SK-N-SH (cell line): ENCODE data around the gene SHD. TPM values are rescaled to one million over a fixed set of nuclear protein-coding genes. Genes with fewer than 3 reads are reported as not detected.

Experiments
- CTCF ChIA-PET: fragments of 300-600, 350-600 bp; formaldehyde crosslinking; extraction: SDS; loops from one replicate; lab custom pipeline; 2021; lab: Yijun Ruan, JAX
- POLR2A ChIA-PET: fragments of 350-600 bp; sonication (Branson Sonifier 250); formaldehyde crosslinking; extraction: SDS; loops from one replicate; lab custom pipeline; 2020; ENCODE audit warnings: antibody characterized with exemption, inconsistent platforms; lab: Yijun Ruan, JAX
- DNase-seq: peaks from one replicate; pipeline ENCODE4 v3.0.0; 2012
- H2AFZ ChIP-seq: fragments of 200-600 bp; sonication (generic); 2 replicates; pipeline ENCODE4 v1.8.1; 2016; ENCODE audit warnings: antibody characterized with exemption, mild to moderate bottlenecking, low read depth
- H3F3A ChIP-seq: fragments of 200-600 bp; sonication (generic); replicated peaks from 2 replicates; pipeline ENCODE3; 2016; ENCODE audit warnings: antibody characterized with exemption, mild to moderate bottlenecking; ENCODE audit not compliant: insufficient read depth
- H3K27ac ChIP-seq, 2 experiments: fragments of 200-500 bp in 1 of 2; fragments of 200-600 bp in 1 of 2; sonication (Bioruptor generic) in 1 of 2; sonication (generic), shearing (Covaris generic) in 1 of 2; 2 replicates each; pipeline versions ENCODE4 v1.5.1 to v1.6.1; 2014 to 2016; ENCODE audit warnings: low read depth in 2 of 2, inconsistent platforms in 1 of 2, low read length in 1 of 2, mild to moderate bottlenecking in 1 of 2, mixed read lengths in 1 of 2
- H3K27me3 ChIP-seq: fragments of 200-600 bp; sonication (generic), shearing (Covaris generic); 2 replicates; pipeline ENCODE4 v1.6.1; 2016; ENCODE audit warnings: mixed run types; ENCODE audit not compliant: insufficient read depth
- H3K36me3 ChIP-seq, 2 experiments: fragments of 200-500 bp in 1 of 2; fragments of 200-600 bp in 1 of 2; sonication (Bioruptor generic) in 1 of 2; sonication (generic) in 1 of 2; replicated peaks in 1 of 2; 2 replicates each; pipeline versions ENCODE3 to v1.5.1; 2014 to 2016; ENCODE audit warnings: low read length in 1 of 2, mild to moderate bottlenecking in 1 of 2; ENCODE audit not compliant: insufficient read depth in 2 of 2, control insufficient read depth in 1 of 2
- H3K4me1 ChIP-seq, 2 experiments: fragments of 200-500 bp in 1 of 2; fragments of 200-600 bp in 1 of 2; sonication (Bioruptor generic) in 1 of 2; sonication (generic), shearing (Covaris generic) in 1 of 2; 2 replicates each; pipeline versions ENCODE4 v1.5.1 to v1.6.1; 2014 to 2016; ENCODE audit warnings: low read depth in 1 of 2, low read length in 1 of 2, mixed run types in 1 of 2; ENCODE audit not compliant: insufficient read depth in 2 of 2, control insufficient read depth in 1 of 2
- H3K4me2 ChIP-seq: fragments of 200-600 bp; sonication (generic), shearing (Covaris generic); 2 replicates; pipeline ENCODE4 v1.6.1; 2017; ENCODE audit warnings: mixed run types
- H3K4me3 ChIP-seq, 2 experiments: fragments of 200-500 bp in 1 of 2; fragments of 200-600 bp in 1 of 2; sonication (Bioruptor generic) in 1 of 2; sonication (generic), shearing (Covaris generic) in 1 of 2; 2 replicates each; pipeline versions ENCODE4 v1.5.1 to v1.8.1; 2014 to 2016; ENCODE audit warnings: low read depth in 2 of 2, inconsistent platforms in 1 of 2, low read length in 1 of 2, mild to moderate bottlenecking in 1 of 2, mixed read lengths in 1 of 2, moderate library complexity in 1 of 2
- H3K79me2 ChIP-seq: fragments of 200-600 bp; sonication (generic); 2 replicates; pipeline ENCODE4 v1.8.1; 2017; ENCODE audit warnings: mild to moderate bottlenecking; ENCODE audit not compliant: insufficient read depth
- H3K9ac ChIP-seq: fragments of 200-600 bp; sonication (generic); 2 replicates; pipeline ENCODE4 v1.6.1; 2017; ENCODE audit warnings: mixed run types
- H3K9me2 ChIP-seq: fragments of 200-600 bp; sonication (generic); 2 replicates; pipeline ENCODE4 v1.6.1; 2017; ENCODE audit warnings: mixed run types
- H3K9me3 ChIP-seq: fragments of 200-600 bp; sonication (generic); 2 replicates; pipeline ENCODE4 v1.6.1; 2017; ENCODE audit warnings: mixed run types, mild to moderate bottlenecking, moderate library complexity
- H4K20me1 ChIP-seq: fragments of 200-600 bp; sonication (generic); 2 replicates; pipeline ENCODE4 v1.6.1; 2017; ENCODE audit warnings: mild to moderate bottlenecking, mixed run types; ENCODE audit not compliant: insufficient read depth
- CHD2 ChIP-seq: fragments of 150-350 bp; IDR thresholded peaks from 2 replicates; pipeline ENCODE4 v1.6.1; 2018; ENCODE audit warnings: low read length; ENCODE audit not compliant: partially characterized antibody
- ELF1 ChIP-seq: IDR thresholded peaks from 2 replicates; pipeline ENCODE4 v1.4.0; 2012
- EP300 ChIP-seq, 2 experiments: IDR thresholded peaks; 2 replicates each; pipeline versions ENCODE4 v1.4.0 to v1.6.1; 2012; ENCODE audit warnings: borderline replicate concordance in 1 of 2, low read depth in 1 of 2, low read length in 1 of 2
- EZH2phosphoT487 ChIP-seq: fragments of 200-600 bp; sonication (generic); IDR thresholded peaks from 2 replicates; pipeline ENCODE4 v1.6.1; 2017; ENCODE audit warnings: low read depth, mixed run types, mild to moderate bottlenecking, antibody characterized with exemption, moderate library complexity, borderline replicate concordance
- FOSL2 ChIP-seq: IDR thresholded peaks from 2 replicates; pipeline ENCODE4 v1.4.0; 2012; ENCODE audit warnings: low read depth, mild to moderate bottlenecking, moderate library complexity, borderline replicate concordance
- FOXJ3 ChIP-seq: sonication (generic); formaldehyde crosslinking; IDR thresholded peaks from 2 replicates; pipeline ENCODE4 v1.5.1; 2020; ENCODE audit warnings: mild to moderate bottlenecking, missing genetic modification reagents
- FOXM1 ChIP-seq: IDR thresholded peaks from 2 replicates; pipeline ENCODE4 v1.4.0; 2012; ENCODE audit warnings: low read depth, mild to moderate bottlenecking
- GABPA ChIP-seq: IDR thresholded peaks from 2 replicates; pipeline ENCODE4 v1.4.0; 2012; ENCODE audit warnings: low read depth, mild to moderate bottlenecking
- JUND ChIP-seq: IDR thresholded peaks from 2 replicates; pipeline ENCODE4 v1.4.0; 2012
- MEF2A ChIP-seq: IDR thresholded peaks from 2 replicates; pipeline ENCODE4 v1.4.0; 2012; ENCODE audit warnings: low read depth, borderline replicate concordance
- MXI1 ChIP-seq: IDR thresholded peaks from 2 replicates; pipeline ENCODE4 v1.6.1; 2012; ENCODE audit warnings: mild to moderate bottlenecking, low read depth, low read length, improper control_type of control experiment
- RCOR1 ChIP-seq: fragments of 150-350 bp; IDR thresholded peaks from 2 replicates; pipeline ENCODE4 v1.6.1; 2017; ENCODE audit warnings: antibody characterized with exemption, low read length
- RFX5 ChIP-seq: IDR thresholded peaks from 2 replicates; pipeline ENCODE4 v1.6.1; 2012; ENCODE audit warnings: mild to moderate bottlenecking, improper control_type of control experiment, low read length
- SIN3A ChIP-seq: IDR thresholded peaks from 2 replicates; pipeline ENCODE4 v1.6.1; 2012; ENCODE audit warnings: low read depth, mild to moderate bottlenecking, low read length, moderate library complexity, borderline replicate concordance
- SMC3 ChIP-seq: IDR thresholded peaks from 2 replicates; pipeline ENCODE4 v1.6.1; 2012; ENCODE audit warnings: low read depth, low read length, improper control_type of control experiment
- TCF12 ChIP-seq: IDR thresholded peaks from 2 replicates; pipeline ENCODE4 v1.4.0; 2012
- YY1 ChIP-seq: IDR thresholded peaks from 2 replicates; pipeline ENCODE4 v1.4.0; 2012; ENCODE audit warnings: low read depth, mild to moderate bottlenecking
- WGBS: methylation state at CpG from one replicate; pipeline ENCODE4 v1.1.6; 2017; ENCODE audit warnings: low lambda C conversion rate; 5-methylcytosine and 5-hydroxymethylcytosine counted together
- polyA plus RNA-seq, 3 experiments: library from polyadenylated mRNA; depleted of rRNA; stranded (reverse); fragments of >200 nt; gene quantifications; 2 replicates each; pipeline ENCODE4 v1.2.3, GENCODE V29; 2012
- TF ChIP-seq, protein P1 (sequence below): IDR thresholded peaks from 2 replicates; pipeline ENCODE4 v1.4.0; 2012; ENCODE audit warnings: low read depth, borderline replicate concordance
- TF ChIP-seq, protein P2 (sequence below): fragments of 150-350 bp; IDR thresholded peaks from 2 replicates; pipeline ENCODE4 v1.6.1; 2016; ENCODE audit warnings: mild to moderate bottlenecking, low read depth, low read length
- TF ChIP-seq, protein P3 (sequence below): IDR thresholded peaks from 2 replicates; pipeline ENCODE4 v1.4.0; 2012; ENCODE audit warnings: low read depth
- TF ChIP-seq, protein P4 (sequence below): fragments of 150-350 bp; IDR thresholded peaks from 2 replicates; pipeline ENCODE4 v1.6.1; 2017; ENCODE audit warnings: antibody characterized with exemption, low read length, low read depth, borderline replicate concordance

SHD gene
- polyA plus RNA-seq, 1 of the 3 experiments (the other 2 are of a cell fraction) = 3.1 TPM

DNA sequence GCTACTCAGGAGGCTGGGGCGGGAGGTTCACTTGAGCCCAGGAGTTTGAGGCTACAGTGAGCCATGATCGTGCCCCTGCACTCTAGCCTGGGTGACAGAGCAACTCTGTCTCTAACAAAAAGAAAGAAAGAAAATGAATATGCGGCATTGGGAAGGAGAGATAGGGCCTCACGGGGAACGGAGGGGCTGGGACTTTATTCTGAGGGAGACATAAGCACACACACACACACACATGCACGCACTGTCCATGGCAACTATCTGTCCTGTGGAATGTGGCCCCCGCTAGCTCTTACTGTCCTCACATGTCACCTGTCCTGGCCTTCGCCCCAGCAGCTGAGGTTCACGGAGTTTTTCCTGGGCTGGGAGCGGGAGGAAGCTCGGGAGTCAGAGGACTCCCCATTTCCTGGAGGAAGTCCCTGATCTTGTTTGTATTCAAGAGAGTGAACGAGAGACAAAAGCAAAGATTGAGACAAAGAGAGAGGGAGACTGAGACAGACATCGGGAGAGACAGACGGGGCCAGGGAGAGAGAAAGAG lies 58.9 kb downstream of the SHD start (continued):
- TF ChIP-seq, protein P1, sequence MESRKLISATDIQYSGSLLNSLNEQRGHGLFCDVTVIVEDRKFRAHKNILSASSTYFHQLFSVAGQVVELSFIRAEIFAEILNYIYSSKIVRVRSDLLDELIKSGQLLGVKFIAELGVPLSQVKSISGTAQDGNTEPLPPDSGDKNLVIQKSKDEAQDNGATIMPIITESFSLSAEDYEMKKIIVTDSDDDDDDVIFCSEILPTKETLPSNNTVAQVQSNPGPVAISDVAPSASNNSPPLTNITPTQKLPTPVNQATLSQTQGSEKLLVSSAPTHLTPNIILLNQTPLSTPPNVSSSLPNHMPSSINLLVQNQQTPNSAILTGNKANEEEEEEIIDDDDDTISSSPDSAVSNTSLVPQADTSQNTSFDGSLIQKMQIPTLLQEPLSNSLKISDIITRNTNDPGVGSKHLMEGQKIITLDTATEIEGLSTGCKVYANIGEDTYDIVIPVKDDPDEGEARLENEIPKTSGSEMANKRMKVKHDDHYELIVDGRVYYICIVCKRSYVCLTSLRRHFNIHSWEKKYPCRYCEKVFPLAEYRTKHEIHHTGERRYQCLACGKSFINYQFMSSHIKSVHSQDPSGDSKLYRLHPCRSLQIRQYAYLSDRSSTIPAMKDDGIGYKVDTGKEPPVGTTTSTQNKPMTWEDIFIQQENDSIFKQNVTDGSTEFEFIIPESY = no peak
- TF ChIP-seq GABPA = no peak
- TF ChIP-seq, protein P2, sequence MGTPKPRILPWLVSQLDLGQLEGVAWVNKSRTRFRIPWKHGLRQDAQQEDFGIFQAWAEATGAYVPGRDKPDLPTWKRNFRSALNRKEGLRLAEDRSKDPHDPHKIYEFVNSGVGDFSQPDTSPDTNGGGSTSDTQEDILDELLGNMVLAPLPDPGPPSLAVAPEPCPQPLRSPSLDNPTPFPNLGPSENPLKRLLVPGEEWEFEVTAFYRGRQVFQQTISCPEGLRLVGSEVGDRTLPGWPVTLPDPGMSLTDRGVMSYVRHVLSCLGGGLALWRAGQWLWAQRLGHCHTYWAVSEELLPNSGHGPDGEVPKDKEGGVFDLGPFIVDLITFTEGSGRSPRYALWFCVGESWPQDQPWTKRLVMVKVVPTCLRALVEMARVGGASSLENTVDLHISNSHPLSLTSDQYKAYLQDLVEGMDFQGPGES = no peak
- TF ChIP-seq, protein P3, sequence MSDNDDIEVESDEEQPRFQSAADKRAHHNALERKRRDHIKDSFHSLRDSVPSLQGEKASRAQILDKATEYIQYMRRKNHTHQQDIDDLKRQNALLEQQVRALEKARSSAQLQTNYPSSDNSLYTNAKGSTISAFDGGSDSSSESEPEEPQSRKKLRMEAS = no peak
- no peak for TF ChIP-seq ELF1

DNA sequence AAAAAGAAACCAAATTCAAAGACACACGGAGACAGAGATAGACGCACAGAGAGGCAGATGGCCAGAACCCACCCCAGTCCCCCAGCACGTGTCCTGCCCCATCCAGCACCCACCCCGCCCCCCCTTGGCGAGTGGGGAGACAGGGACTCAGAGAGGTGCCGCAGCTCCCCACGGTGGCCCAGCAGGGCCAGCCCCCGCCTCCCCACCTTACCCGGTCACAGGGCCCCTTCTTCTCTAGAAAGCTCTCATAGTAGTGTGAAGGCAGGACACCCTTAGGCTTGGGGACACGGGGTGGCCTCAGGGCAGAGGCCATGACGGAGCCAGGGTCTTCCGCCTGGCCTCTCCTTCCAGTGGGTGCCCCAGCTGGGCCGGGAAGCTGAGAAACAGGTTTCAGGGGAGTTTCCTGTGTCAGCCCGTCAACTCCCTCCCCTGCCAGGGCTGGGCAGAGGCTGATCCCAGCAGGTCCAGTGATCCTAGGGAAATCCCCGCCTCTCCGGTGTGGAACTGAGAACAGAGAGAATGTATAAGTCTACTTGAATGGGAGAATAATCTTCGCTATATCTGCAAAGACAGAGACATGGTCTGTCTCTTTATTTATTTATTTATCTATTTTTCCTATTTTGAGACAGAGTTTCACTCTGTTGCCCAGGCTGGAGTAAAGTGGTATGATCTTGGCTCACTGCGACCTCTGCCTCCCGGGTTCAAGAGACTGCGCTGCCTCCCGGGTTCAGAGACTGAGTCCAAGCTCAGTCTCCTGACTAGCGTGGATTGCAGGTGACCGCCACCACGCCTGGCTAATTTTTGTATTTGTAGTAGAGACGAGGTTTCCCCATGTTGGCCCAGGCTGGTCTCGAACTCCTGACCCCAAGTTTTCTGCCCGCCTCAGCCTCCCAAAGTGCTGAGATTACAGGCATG lies 59.6 kb downstream of the SHD start, which contains the start of gene STAP2:
TSS of gene STAP2 (minus strand) at position 387 of the 915 bp plus-strand sequence. CDS start at position 313, 74 bp downstream.
- TF ChIP-seq JUND = no peak
- TF ChIP-seq MEF2A = no peak
- no peak for TF ChIP-seq RCOR1
- no peak for TF ChIP-seq SMC3
- no peak for TF ChIP-seq FOXJ3 (CRISPR knock-in tag)
- TF ChIP-seq, protein P4, sequence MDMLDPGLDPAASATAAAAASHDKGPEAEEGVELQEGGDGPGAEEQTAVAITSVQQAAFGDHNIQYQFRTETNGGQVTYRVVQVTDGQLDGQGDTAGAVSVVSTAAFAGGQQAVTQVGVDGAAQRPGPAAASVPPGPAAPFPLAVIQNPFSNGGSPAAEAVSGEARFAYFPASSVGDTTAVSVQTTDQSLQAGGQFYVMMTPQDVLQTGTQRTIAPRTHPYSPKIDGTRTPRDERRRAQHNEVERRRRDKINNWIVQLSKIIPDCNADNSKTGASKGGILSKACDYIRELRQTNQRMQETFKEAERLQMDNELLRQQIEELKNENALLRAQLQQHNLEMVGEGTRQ = no peak
- TF ChIP-seq CHD2 = no peak
- no peak for TF ChIP-seq SIN3A
- no peak for TF ChIP-seq YY1
- no peak for TF ChIP-seq EP300 (IDR thresholded peaks at IDR 0.05; ENCODE audit: borderline replicate concordance in 1 of 2, low read depth in 1 of 2, low read length in 1 of 2)
- TF ChIP-seq FOXM1 = no peak
- no peak for TF ChIP-seq TCF12
- no peak for TF ChIP-seq RFX5
- no peak for TF ChIP-seq MXI1
- no peak for TF ChIP-seq FOSL2
- TF ChIP-seq, protein P3 = no peak
- no peak for TF ChIP-seq EZH2phosphoT487
- H3K36me3 ChIP-seq = no peaks in the 10 kb centered on the region
- H3K27ac ChIP-seq = no peak within 1 kb of the TSS
- H3K9me3 ChIP-seq = no peaks in the 10 kb centered on the region
- WGBS = 87% methylated on average over 22 of the region's 27 CpGs
- H3K9ac ChIP-seq = no peak within 1 kb of the TSS
- no peaks in the 10 kb centered on the region for H3F3A ChIP-seq
- H3K4me3 ChIP-seq = no peak within 1 kb of the TSS
- no peaks in the 10 kb centered on the region for H3K9me2 ChIP-seq
- no peak for DNase-seq
- H3K27me3 ChIP-seq = no peaks in the 10 kb centered on the region
- H3K4me2 ChIP-seq = no peak within 1 kb of the TSS
- H4K20me1 ChIP-seq = no peaks in the 10 kb centered on the region
- CTCF ChIA-PET = interaction anchor here (0.6 to 2.0 kb wide), 4 partner anchors 14 to 270 kb away, joined by 3 to 9 read pairs (median 4); no protein-coding TSS in a partner anchor
- POLR2A ChIA-PET = no interaction called here
- peaks cover 0 to 5% of the 10 kb centered on the region in 2 experiments; a peak in 1 of 4 replicates for H3K4me1 ChIP-seq
- no peaks in the 10 kb centered on the region for H3K79me2 ChIP-seq
- no peak within 1 kb of the TSS for H2AFZ ChIP-seq
